NCI-H345 treated with DMSO at 0.1 percent for 48 hours (cell line): ENCODE measurements around the gene INSL4.

Experiments
- DNase-seq: peaks from one replicate; lab custom pipeline; 2025; ENCODE audit not compliant: unreplicated experiment; lab: John Stamatoyannopoulos, UW

INSL4 gene

GRCh38 chr9:5231212-5231611 is at the start of gene INSL4:
INSL4 (plus strand) TSS chr9:5231419; CDS start chr9:5231524, 105 bp downstream.
- no peak for DNase-seq

- DNase-seq = no peak
Observed at GRCh38 chr9:5184776-5185175, 46.4 kb upstream of the INSL4 start.

GRCh38 chr9:5185220-5185840 is 45.9 kb upstream of the INSL4 start, which contains the start of gene INSL6:
INSL6 (minus strand) TSS chr9:5185639; CDS start chr9:5185602, 37 bp downstream.
- DNase-seq = no peak

GRCh38 chr9:5186416-5187169 is 44.6 kb upstream of the INSL4 start:
- peak; percentile 53 for DNase-seq

GRCh38 chr9:5188060-5188984 is 42.9 kb upstream of the INSL4 start:
- no peak for DNase-seq

GRCh38 chr9:5191985-5192384 is 39.2 kb upstream of the INSL4 start:
- no peak for DNase-seq

GRCh38 chr9:5193345-5193744 is 37.9 kb upstream of the INSL4 start:
- no peak for DNase-seq

GRCh38 chr9:5195463-5195862 is 35.8 kb upstream of the INSL4 start:
- DNase-seq = no peak

- no peak for DNase-seq
Observed at GRCh38 chr9:5205071-5205470, 26.1 kb upstream of the INSL4 start.

- DNase-seq = no peak
Observed at GRCh38 chr9:5230554-5230953, 665 bp upstream of the INSL4 start.

GRCh38 chr9:5263351-5264218 is 32.4 kb downstream of the INSL4 start:
- DNase-seq = no peak

- DNase-seq = no peak
Observed at GRCh38 chr9:5264219-5264595, 33.0 kb downstream of the INSL4 start.

- DNase-seq = no peak
Observed at GRCh38 chr9:5265939-5266338, 34.7 kb downstream of the INSL4 start.

- no peak for DNase-seq
Observed at GRCh38 chr9:5269249-5269715, 38.1 kb downstream of the INSL4 start.

- no peak for DNase-seq
Observed at GRCh38 chr9:5274770-5275169, 43.6 kb downstream of the INSL4 start.

- no peak for DNase-seq
Observed at GRCh38 chr9:5278486-5278885, 47.3 kb downstream of the INSL4 start.
